Ishikawa (cell line): Measurements from ENCODE around the gene SLC12A6.

Source experiments
- EP300 ChIP-seq: IDR thresholded peaks from 2 replicates; pipeline ENCODE4 v1.6.1; 2012; ENCODE audit warnings: borderline replicate concordance
- FOXM1 ChIP-seq: IDR thresholded peaks from 2 replicates; pipeline ENCODE4 v1.6.1; 2012; ENCODE audit warnings: low read depth, borderline replicate concordance
- RAD21 ChIP-seq: IDR thresholded peaks from 2 replicates; pipeline ENCODE4 v1.6.1; 2012; ENCODE audit warnings: low read depth
- TAF1 ChIP-seq: IDR thresholded peaks from 2 replicates; pipeline ENCODE4 v1.6.1; 2012; ENCODE audit warnings: low read depth, mild to moderate bottlenecking
- TCF12 ChIP-seq: IDR thresholded peaks from 2 replicates; pipeline ENCODE4 v1.6.1; 2012; ENCODE audit warnings: low read depth
- TEAD4 ChIP-seq: IDR thresholded peaks from 2 replicates; pipeline ENCODE4 v1.6.1; 2012
- YY1 ChIP-seq: IDR thresholded peaks from 2 replicates; pipeline ENCODE4 v1.6.1; 2012; ENCODE audit warnings: low read depth
- TF ChIP-seq, protein P1 (sequence below): IDR thresholded peaks from 2 replicates; pipeline ENCODE4 v1.6.1; 2012
- TF ChIP-seq, protein P2 (sequence below): IDR thresholded peaks from 2 replicates; pipeline ENCODE4 v1.6.1; 2012
- TF ChIP-seq, protein P3 (sequence below): IDR thresholded peaks from 2 replicates; pipeline ENCODE4 v1.6.1; 2012; ENCODE audit warnings: low read depth, mild to moderate bottlenecking

GRCh38 chr15:34339946-34340345 lies 2.4 kb upstream of the SLC12A6 start:
- TF ChIP-seq YY1 (no peak), FOXM1 (no peak), TCF12 (no peak), RAD21 (no peak), TAF1 (no peak), EP300 (no peak), TEAD4 (no peak)
- TF ChIP-seq, protein P1, sequence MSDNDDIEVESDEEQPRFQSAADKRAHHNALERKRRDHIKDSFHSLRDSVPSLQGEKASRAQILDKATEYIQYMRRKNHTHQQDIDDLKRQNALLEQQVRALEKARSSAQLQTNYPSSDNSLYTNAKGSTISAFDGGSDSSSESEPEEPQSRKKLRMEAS = no peak
- TF ChIP-seq, protein P2, sequence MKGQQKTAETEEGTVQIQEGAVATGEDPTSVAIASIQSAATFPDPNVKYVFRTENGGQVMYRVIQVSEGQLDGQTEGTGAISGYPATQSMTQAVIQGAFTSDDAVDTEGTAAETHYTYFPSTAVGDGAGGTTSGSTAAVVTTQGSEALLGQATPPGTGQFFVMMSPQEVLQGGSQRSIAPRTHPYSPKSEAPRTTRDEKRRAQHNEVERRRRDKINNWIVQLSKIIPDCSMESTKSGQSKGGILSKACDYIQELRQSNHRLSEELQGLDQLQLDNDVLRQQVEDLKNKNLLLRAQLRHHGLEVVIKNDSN = no peak
- TF ChIP-seq, protein P3, sequence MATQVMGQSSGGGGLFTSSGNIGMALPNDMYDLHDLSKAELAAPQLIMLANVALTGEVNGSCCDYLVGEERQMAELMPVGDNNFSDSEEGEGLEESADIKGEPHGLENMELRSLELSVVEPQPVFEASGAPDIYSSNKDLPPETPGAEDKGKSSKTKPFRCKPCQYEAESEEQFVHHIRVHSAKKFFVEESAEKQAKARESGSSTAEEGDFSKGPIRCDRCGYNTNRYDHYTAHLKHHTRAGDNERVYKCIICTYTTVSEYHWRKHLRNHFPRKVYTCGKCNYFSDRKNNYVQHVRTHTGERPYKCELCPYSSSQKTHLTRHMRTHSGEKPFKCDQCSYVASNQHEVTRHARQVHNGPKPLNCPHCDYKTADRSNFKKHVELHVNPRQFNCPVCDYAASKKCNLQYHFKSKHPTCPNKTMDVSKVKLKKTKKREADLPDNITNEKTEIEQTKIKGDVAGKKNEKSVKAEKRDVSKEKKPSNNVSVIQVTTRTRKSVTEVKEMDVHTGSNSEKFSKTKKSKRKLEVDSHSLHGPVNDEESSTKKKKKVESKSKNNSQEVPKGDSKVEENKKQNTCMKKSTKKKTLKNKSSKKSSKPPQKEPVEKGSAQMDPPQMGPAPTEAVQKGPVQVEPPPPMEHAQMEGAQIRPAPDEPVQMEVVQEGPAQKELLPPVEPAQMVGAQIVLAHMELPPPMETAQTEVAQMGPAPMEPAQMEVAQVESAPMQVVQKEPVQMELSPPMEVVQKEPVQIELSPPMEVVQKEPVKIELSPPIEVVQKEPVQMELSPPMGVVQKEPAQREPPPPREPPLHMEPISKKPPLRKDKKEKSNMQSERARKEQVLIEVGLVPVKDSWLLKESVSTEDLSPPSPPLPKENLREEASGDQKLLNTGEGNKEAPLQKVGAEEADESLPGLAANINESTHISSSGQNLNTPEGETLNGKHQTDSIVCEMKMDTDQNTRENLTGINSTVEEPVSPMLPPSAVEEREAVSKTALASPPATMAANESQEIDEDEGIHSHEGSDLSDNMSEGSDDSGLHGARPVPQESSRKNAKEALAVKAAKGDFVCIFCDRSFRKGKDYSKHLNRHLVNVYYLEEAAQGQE = no peak
